ENCODE measurements around the gene NPEPPS. TPM values are rescaled to one million over a fixed set of nuclear protein-coding genes. Genes with fewer than 3 reads are reported as not detected.

Gene NPEPPS
- total RNA-seq, 1 experiment from 2014 or later = 139 TPM

- no peak for TF ChIP-seq CTCF (IDR thresholded peaks at IDR 0.05; ENCODE audit: insufficient read depth in 1 of 2, low read depth in 1 of 2, low read length in 1 of 2, severe bottlenecking in 1 of 2, unreplicated experiment in 1 of 2)
- Mint-ChIP-seq H3K36me3 (ENCODE audit: insufficient read depth, unreplicated experiment) (peaks cover 56% of the 10 kb centered on the region), H3K9me3 (ENCODE audit: unreplicated experiment) (no peaks in the 10 kb centered on the region), H3K4me1 (ENCODE audit: low read depth, unreplicated experiment) (peaks cover 23% of the 10 kb centered on the region), H3K27ac (ENCODE audit: unreplicated experiment) (no peak overlapping the region), H3K27me3 (ENCODE audit: insufficient read depth, unreplicated experiment) (no peaks in the 10 kb centered on the region), H3K4me3 (ENCODE audit: unreplicated experiment) (no peak overlapping the region)
- BruUV-seq (replicated peaks) = no TSS peak
- Histone ChIP-seq H3K4me1 (peaks cover 16% of the 10 kb centered on the region), H3K36me3 (ENCODE audit: control insufficient read depth, insufficient read depth, low read length) (no peaks in the 10 kb centered on the region), H3K27me3 (replicated peaks; ENCODE audit: control insufficient read depth, insufficient read depth, low read length) (no peaks in the 10 kb centered on the region), H3K9me3 (no peaks in the 10 kb centered on the region), H3K4me3 (ENCODE audit: low read depth, low read length) (no peak overlapping the region)
- ChIA-PET CTCF (interaction anchor here (1.2 kb wide), 1 partner anchor 25 kb away, joined by 3 read pairs; the partner anchor contains the start of gene KPNB1), POLR2A (interaction anchor here (0.6 to 1.9 kb wide), 4 partner anchors 23 to 990 kb away, joined by 3 to 7 read pairs (median 5); no protein-coding TSS in a partner anchor)
- intact Hi-C loops (cut with micrococcal nuclease; ENCODE audit: unreplicated experiment) = no loop called here
- no peak for DNase-seq
Measured at GRCh38 chr17:47624727-47625068, 93.8 kb downstream of the NPEPPS start.

- Histone ChIP-seq H3K36me3 (ENCODE audit: control insufficient read depth, insufficient read depth, low read length) (no peaks in the 10 kb centered on the region), H3K4me3 (ENCODE audit: low read depth, low read length) (no peak overlapping the region), H3K4me1 (no peaks in the 10 kb centered on the region), H3K9me3 (no peaks in the 10 kb centered on the region), H3K27me3 (replicated peaks; ENCODE audit: control insufficient read depth, insufficient read depth, low read length) (no peaks in the 10 kb centered on the region)
- TF ChIP-seq CTCF (IDR thresholded peaks at IDR 0.05; ENCODE audit: insufficient read depth in 1 of 2, low read depth in 1 of 2, low read length in 1 of 2, severe bottlenecking in 1 of 2, unreplicated experiment in 1 of 2) = no peak
- BruUV-seq (replicated peaks) = no TSS peak
- H3K9me3 Mint-ChIP-seq (ENCODE audit: unreplicated experiment) = no peaks in the 10 kb centered on the region
- ChIA-PET POLR2A (no interaction called here), CTCF (no interaction called here)
- intact Hi-C loops (cut with micrococcal nuclease; ENCODE audit: unreplicated experiment) = no loop called here
- no peak for DNase-seq
- H3K4me1 Mint-ChIP-seq (ENCODE audit: low read depth, unreplicated experiment) = no peaks in the 10 kb centered on the region
- no peak overlapping the region for H3K4me3 Mint-ChIP-seq (ENCODE audit: unreplicated experiment)
- H3K27me3 Mint-ChIP-seq (ENCODE audit: insufficient read depth, unreplicated experiment) = no peaks in the 10 kb centered on the region
- no peak overlapping the region for H3K27ac Mint-ChIP-seq (ENCODE audit: unreplicated experiment)
- H3K36me3 Mint-ChIP-seq (ENCODE audit: insufficient read depth, unreplicated experiment) = peaks cover 26% of the 10 kb centered on the region
Measured at GRCh38 chr17:47628014-47628566, 97.2 kb downstream of the NPEPPS start.

- Histone ChIP-seq H3K4me1 (no peaks in the 10 kb centered on the region), H3K9me3 (no peaks in the 10 kb centered on the region), H3K27me3 (replicated peaks; ENCODE audit: control insufficient read depth, insufficient read depth, low read length) (no peaks in the 10 kb centered on the region), H3K36me3 (ENCODE audit: control insufficient read depth, insufficient read depth, low read length) (no peaks in the 10 kb centered on the region), H3K4me3 (ENCODE audit: low read depth, low read length) (no peak overlapping the region)
- ChIA-PET CTCF (interaction anchor here (1.1 to 1.4 kb wide), 2 partner anchors 12 to 13 kb away, joined by 3 read pairs; no protein-coding TSS in a partner anchor), POLR2A (interaction anchor here (1.0 kb wide), 1 partner anchor 20 kb away, joined by 4 read pairs; the partner anchor contains the start of gene KPNB1)
- no peak for DNase-seq
- H3K27ac Mint-ChIP-seq (ENCODE audit: unreplicated experiment) = no peak overlapping the region
- H3K4me3 Mint-ChIP-seq (ENCODE audit: unreplicated experiment) = no peak overlapping the region
- intact Hi-C loops (cut with micrococcal nuclease; ENCODE audit: unreplicated experiment) = no loop called here
- H3K9me3 Mint-ChIP-seq (ENCODE audit: unreplicated experiment) = no peaks in the 10 kb centered on the region
- H3K36me3 Mint-ChIP-seq (ENCODE audit: insufficient read depth, unreplicated experiment) = peaks cover 9% of the 10 kb centered on the region
- BruUV-seq (replicated peaks) = no TSS peak
- H3K27me3 Mint-ChIP-seq (ENCODE audit: insufficient read depth, unreplicated experiment) = no peaks in the 10 kb centered on the region
- no peaks in the 10 kb centered on the region for H3K4me1 Mint-ChIP-seq (ENCODE audit: low read depth, unreplicated experiment)
- no peak for TF ChIP-seq CTCF (IDR thresholded peaks at IDR 0.05; ENCODE audit: insufficient read depth in 1 of 2, low read depth in 1 of 2, low read length in 1 of 2, severe bottlenecking in 1 of 2, unreplicated experiment in 1 of 2)
Measured at GRCh38 chr17:47629826-47630225, 98.9 kb downstream of the NPEPPS start.

Measured in Caco-2 (cell line).